Forelimb muscle (tissue), 1 donor: ENCODE measurements around the gene CD46. TPM values are rescaled to one million over a fixed set of nuclear protein-coding genes. Genes with fewer than 3 reads are reported as not detected.
"Not testable (repeated sequence)": the region's sequence is repeated elsewhere in the genome, so short reads cannot be mapped to it uniquely, and the experiment has no call there.

Experiments
- DNase-seq: peaks from one replicate; pipeline ENCODE4 v3.0.0-alpha.2; 2013; ENCODE audit warnings: low read depth
- polyA plus RNA-seq: library from polyadenylated mRNA; unstranded; fragments of 120-200 nt; gene quantifications from one replicate; pipeline ENCODE4 v1.2.1, GENCODE V29; 2013; ENCODE audit not compliant: insufficient read length

The CD46 gene
- polyA plus RNA-seq, 1 donor = 78.8 TPM

GRCh38 chr1:207750631-207751305, 1.1 kb upstream of the CD46 start:
- no peak for DNase-seq

- not testable (repeated sequence) for DNase-seq
Measured at GRCh38 chr1:207751463-207751789, 428 bp upstream of the CD46 start.

- DNase-seq = no peak
Measured at GRCh38 chr1:207752456-207752998, 673 bp downstream of the CD46 start.

- no peak for DNase-seq
Measured at GRCh38 chr1:207753611-207754010, 1.8 kb downstream of the CD46 start.

DNA sequence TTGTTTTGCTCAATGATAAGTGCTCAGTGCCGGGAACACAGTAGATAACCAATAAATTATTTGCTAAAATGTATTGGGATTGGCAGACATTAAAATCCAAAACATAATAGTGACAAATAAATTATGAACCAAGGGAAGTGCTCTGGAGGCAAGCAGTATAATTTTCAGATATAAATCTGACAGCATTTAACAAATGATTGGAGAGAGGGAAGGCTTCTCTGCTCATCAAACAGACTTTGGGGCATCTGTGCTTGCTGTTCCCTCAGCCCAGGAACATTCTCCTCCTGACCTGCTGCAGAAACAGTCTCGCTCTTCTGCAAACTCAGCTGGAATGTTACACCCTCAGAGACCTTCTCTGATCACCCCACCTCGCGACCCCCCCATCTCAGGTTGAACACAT, 2.2 kb downstream of the CD46 start:
- no peak for DNase-seq

DNA sequence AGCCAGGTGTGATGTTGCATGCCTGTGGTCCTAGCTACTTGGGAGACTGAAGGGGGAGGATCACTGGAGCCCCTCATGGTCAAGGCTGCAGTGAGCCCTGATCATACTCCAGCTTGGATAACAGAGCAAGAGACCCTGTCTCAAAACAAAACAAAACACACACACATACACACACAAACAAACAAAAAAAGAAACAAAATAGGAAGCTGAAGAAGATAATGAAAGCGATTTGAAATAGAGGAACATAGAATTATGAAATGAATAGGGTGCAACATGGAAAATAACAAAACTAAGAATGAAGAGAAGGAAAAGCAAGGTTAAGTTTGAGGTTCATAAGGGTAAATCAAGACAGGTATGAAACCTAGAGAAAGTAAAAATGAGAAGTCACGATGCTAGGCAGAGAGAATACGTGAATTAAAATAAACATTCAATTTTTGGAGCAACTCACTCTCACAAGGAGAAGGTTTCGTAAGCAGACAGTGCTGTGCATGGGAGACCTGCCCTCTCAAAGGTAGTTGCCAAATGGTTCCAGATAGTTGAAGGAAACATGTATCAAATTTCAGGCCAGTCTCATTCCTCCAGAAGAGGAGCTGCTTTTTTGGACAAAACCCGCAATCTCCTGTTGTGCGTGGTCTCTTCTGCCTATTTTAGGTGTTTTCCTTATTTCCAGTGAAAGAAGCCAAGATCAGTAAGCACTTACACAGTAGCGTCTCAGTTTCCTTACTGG, 3.3 kb downstream of the CD46 start:
- DNase-seq = no peak

- DNase-seq = no peak
Measured at GRCh38 chr1:207755846-207756693, 4.2 kb downstream of the CD46 start.

DNA sequence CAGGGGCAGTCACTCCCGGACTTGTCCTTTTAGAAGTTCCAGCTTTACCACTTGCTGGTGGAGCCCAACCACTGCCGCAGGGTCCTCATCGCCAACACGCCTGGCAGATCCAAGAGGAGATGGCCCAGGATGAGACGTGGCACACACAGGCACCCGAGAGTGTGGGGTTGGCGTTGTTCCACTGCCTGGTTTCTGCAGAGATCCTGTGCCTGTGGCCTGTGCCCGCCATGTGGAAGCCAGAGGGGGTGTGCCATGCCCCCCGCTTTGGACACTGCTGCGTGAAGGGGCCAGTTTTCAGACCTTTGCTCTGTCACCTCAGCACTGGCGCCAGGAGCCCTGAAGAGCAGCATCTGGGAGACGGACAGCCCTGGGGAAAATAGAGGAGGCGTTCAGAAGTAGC, 10.8 kb downstream of the CD46 start:
- no peak for DNase-seq

DNA sequence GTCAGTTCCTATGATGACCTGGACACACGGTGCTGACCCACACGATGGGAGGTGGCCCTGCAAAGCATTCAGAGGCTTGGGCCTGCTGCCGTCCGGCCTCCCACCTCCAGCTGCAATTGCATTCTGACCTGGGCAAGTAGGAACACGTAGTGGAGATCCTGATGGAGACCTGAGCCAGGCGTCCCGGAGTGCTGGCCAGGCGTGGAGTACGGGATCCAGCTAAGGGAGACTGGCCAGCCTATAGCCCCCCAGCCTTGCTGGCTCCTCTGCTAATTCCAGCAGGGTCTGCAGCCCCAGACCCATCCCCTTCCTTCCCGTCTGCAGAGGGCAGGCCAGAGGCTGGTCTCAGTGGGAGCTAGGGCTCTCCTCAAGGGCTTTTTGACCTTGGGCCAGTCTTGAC, 11.2 kb downstream of the CD46 start:
- no peak for DNase-seq

- DNase-seq = no peak
Measured at GRCh38 chr1:207763972-207764371, 12.1 kb downstream of the CD46 start.

DNA sequence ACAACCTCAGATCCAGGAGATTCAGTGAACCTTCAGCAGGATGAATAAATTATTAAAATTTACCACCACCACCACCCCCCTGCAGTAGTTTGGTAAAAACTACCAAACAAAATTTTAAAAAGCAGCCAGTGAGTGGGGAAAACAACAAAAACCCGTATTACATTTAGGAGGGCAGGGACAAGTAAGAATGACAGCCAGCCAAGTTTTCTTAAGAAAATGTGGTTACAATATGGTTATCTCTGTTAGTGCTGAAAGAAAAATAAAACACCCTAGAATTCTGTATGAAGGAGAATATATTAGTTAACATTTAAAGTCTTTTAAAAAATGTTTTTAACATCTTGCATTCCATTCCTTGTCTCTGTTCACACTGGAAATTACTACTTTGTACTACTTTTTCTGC, 14.7 kb downstream of the CD46 start:
- no peak for DNase-seq

DNA sequence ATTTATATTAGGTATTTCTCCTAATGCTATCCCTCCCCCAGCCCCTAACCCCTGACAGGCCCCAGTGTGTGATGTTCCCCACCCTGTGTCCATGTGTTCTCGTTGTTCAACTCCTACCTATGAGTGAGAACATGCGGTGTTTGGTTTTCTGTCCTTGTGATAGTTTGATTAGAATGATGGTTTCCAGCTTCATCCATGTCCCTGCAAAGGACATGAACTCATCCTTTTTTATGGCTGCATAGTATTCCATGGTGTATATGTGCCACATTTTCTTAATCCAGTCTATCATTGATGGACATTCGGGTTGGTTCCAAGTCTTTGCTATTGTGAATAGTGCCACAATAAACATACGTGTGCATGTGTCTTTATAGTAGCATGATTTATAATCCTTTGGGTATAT, 18.7 kb downstream of the CD46 start:
- not testable (repeated sequence) for DNase-seq

DNA sequence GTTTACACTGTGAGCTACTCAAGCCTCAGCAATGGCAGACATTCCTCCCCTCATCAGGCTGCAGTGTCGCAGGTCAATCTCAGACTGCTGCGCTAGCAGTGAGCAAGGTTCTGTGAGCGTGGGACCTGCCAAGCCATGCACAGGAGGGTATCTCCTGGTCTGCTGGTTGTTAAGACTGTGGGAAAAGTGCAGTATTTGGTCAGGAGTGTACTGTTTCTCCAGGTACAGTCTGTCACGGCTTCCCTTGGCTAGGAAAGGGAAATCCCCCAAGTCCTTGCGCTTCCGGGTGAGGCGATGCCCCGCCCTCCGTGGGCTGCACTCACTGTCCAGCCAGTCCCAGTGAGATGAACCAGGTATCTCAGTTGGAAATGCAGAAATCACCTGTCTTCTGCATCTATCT, 24.2 kb downstream of the CD46 start:
- DNase-seq = not testable (repeated sequence)

- not testable (repeated sequence) for DNase-seq
Measured at GRCh38 chr1:207777412-207777811, 25.6 kb downstream of the CD46 start.

- DNase-seq = no peak
Measured at GRCh38 chr1:207779008-207779407, 27.2 kb downstream of the CD46 start.

- no peak for DNase-seq
Measured at GRCh38 chr1:207781312-207781711, 29.5 kb downstream of the CD46 start.

- DNase-seq = no peak
Measured at GRCh38 chr1:207787776-207788175, 35.9 kb downstream of the CD46 start.

DNA sequence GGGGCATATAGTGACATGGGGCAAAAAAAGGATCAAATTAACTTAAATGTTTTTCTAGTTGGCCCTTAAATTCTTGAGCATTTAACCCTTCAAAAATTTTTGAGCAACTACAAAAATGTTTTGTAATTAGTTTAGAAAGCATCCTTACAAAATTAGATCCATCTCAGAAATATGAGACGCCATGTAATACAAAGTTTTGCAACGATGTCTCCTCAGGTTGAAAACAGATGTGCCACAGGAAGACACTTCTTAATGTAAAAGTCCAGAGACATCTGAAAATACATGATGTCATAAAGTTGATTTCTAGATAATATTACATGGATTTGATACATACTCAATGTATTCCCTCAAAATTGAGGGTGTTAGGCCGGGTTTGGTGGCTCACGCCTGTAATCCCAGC, 37.5 kb downstream of the CD46 start:
- no peak for DNase-seq

GRCh38 chr1:207789792-207790787, 38.2 kb downstream of the CD46 start:
- no peak for DNase-seq

GRCh38 chr1:207791290-207791689, 39.4 kb downstream of the CD46 start:
- DNase-seq = no peak

- DNase-seq = no peak
Measured at GRCh38 chr1:207793327-207793726, 41.5 kb downstream of the CD46 start.
